MM.1S (cell line): ENCODE measurements around the gene POLR2F.

Source experiments
- DNase-seq: peaks from one replicate; pipeline ENCODE4 v3.0.0-alpha.2; 2015
- H2AFZ ChIP-seq: fragments of 300-600 bp; sonication (generic); 2 replicates; pipeline ENCODE4 v1.6.0; 2016; ENCODE audit warnings: antibody characterized with exemption, low read length
- H3F3A ChIP-seq: fragments of 300-600 bp; sonication (generic); 2 replicates; pipeline ENCODE4 v1.6.1; 2016; ENCODE audit warnings: mild to moderate bottlenecking, antibody characterized with exemption, low read length, moderate library complexity, mixed read lengths; ENCODE audit not compliant: insufficient read depth
- H3K27ac ChIP-seq: fragments of 300-600 bp; sonication (generic); 2 replicates; pipeline ENCODE4 v1.5.1; 2016; ENCODE audit warnings: mild to moderate bottlenecking, low read length
- H3K27me3 ChIP-seq: fragments of 300-600 bp; sonication (generic); replicated peaks from 2 replicates; pipeline ENCODE4 v1.6.0; 2016; ENCODE audit warnings: low read length; ENCODE audit not compliant: insufficient read depth
- H3K36me3 ChIP-seq: fragments of 300-600 bp; sonication (generic); replicated peaks from 2 replicates; pipeline ENCODE4 v1.6.1; 2016; ENCODE audit warnings: mild to moderate bottlenecking, low read length, mixed read lengths; ENCODE audit not compliant: insufficient read depth
- H3K4me1 ChIP-seq: fragments of 300-600 bp; sonication (generic); 2 replicates; pipeline ENCODE4 v1.6.1; 2016; ENCODE audit warnings: low read length, mixed read lengths
- H3K4me2 ChIP-seq: fragments of 300-600 bp; sonication (generic); 2 replicates; pipeline ENCODE4 v1.6.0; 2016; ENCODE audit warnings: low read depth, low read length
- H3K4me3 ChIP-seq: fragments of 300-600 bp; sonication (generic); 2 replicates; pipeline ENCODE4 v1.5.1; 2016; ENCODE audit warnings: low read length, mixed read lengths
- H3K79me2 ChIP-seq: fragments of 300-600 bp; sonication (generic); 2 replicates; pipeline ENCODE4 v1.6.1; 2016; ENCODE audit warnings: mixed run types, low read length, mixed read lengths
- H3K9ac ChIP-seq: fragments of 300-600 bp; sonication (generic); 2 replicates; pipeline ENCODE4 v1.6.1; 2016; ENCODE audit warnings: low read length, mixed read lengths
- H3K9me2 ChIP-seq: fragments of 300-600 bp; sonication (generic); replicated peaks from 2 replicates; pipeline ENCODE4 v1.6.1; 2016; ENCODE audit warnings: mild to moderate bottlenecking, low read length, mixed read lengths; ENCODE audit not compliant: insufficient read depth
- H3K9me3 ChIP-seq: fragments of 300-600 bp; sonication (generic); replicated peaks from 2 replicates; pipeline ENCODE4 v1.6.1; 2016; ENCODE audit warnings: mild to moderate bottlenecking, low read length, mixed read lengths; ENCODE audit not compliant: insufficient read depth
- H4K20me1 ChIP-seq: fragments of 300-600 bp; sonication (generic); 2 replicates; pipeline ENCODE4 v1.6.1; 2016; ENCODE audit warnings: mild to moderate bottlenecking, low read length, moderate library complexity, mixed read lengths; ENCODE audit not compliant: insufficient read depth
- EZH2 ChIP-seq: fragments of 300-600 bp; sonication (generic); optimal IDR thresholded peaks from 2 replicates; pipeline ENCODE3; 2017; ENCODE audit warnings: low read depth, mild to moderate bottlenecking, antibody characterized with exemption, low read length, mixed read lengths
- EZH2phosphoT487 ChIP-seq: fragments of 300-600 bp; sonication (generic); IDR thresholded peaks from 2 replicates; pipeline ENCODE4 v1.6.1; 2018; ENCODE audit warnings: antibody characterized with exemption, low read length
- TF ChIP-seq, protein P1 (sequence below): fragments of 300-600 bp; sonication (generic); IDR thresholded peaks from 2 replicates; pipeline ENCODE4 v1.5.1; 2016; ENCODE audit warnings: antibody characterized with exemption, low read length, mixed read lengths

The POLR2F gene

DNA sequence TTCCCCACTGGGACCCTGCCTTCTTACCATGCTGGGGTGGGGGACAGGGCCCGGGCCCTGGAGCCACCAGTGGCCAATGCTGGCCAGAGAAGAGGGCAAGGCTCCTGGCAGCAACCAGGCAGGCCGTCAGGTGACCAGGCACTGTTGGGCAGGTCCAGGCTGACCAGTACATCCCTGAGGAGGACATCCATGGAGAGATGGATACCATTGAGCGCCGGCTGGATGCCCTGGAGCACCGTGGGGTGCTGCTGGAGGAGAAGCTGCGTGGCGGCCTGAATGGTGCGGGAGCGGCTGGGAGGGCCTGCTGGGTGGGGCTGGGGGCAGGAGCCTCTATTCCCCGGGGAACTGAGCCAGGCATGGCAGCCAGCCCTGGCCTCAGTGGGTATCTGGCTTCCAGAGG lies 21.1 kb upstream of the POLR2F start:
- H3K9me3 ChIP-seq = no peaks in the 10 kb centered on the region
- no peak overlapping the region for H3K27ac ChIP-seq
- H3K79me2 ChIP-seq = no peaks in the 10 kb centered on the region
- no peak overlapping the region for H3K9ac ChIP-seq
- H3F3A ChIP-seq = peaks cover 3% of the 10 kb centered on the region; the same call in 1 of the 2 replicates
- TF ChIP-seq, protein P1, sequence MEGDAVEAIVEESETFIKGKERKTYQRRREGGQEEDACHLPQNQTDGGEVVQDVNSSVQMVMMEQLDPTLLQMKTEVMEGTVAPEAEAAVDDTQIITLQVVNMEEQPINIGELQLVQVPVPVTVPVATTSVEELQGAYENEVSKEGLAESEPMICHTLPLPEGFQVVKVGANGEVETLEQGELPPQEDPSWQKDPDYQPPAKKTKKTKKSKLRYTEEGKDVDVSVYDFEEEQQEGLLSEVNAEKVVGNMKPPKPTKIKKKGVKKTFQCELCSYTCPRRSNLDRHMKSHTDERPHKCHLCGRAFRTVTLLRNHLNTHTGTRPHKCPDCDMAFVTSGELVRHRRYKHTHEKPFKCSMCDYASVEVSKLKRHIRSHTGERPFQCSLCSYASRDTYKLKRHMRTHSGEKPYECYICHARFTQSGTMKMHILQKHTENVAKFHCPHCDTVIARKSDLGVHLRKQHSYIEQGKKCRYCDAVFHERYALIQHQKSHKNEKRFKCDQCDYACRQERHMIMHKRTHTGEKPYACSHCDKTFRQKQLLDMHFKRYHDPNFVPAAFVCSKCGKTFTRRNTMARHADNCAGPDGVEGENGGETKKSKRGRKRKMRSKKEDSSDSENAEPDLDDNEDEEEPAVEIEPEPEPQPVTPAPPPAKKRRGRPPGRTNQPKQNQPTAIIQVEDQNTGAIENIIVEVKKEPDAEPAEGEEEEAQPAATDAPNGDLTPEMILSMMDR = no peak
- no peak for TF ChIP-seq EZH2phosphoT487
- H4K20me1 ChIP-seq = no peaks in the 10 kb centered on the region
- no peak overlapping the region for H3K4me2 ChIP-seq
- H3K4me3 ChIP-seq = no peak overlapping the region
- DNase-seq = no peak
- peaks cover 6% of the 10 kb centered on the region for H3K4me1 ChIP-seq
- H3K27me3 ChIP-seq = no peaks in the 10 kb centered on the region
- H2AFZ ChIP-seq = no peak overlapping the region
- no peaks in the 10 kb centered on the region for H3K9me2 ChIP-seq
- no peaks in the 10 kb centered on the region for H3K36me3 ChIP-seq

DNA sequence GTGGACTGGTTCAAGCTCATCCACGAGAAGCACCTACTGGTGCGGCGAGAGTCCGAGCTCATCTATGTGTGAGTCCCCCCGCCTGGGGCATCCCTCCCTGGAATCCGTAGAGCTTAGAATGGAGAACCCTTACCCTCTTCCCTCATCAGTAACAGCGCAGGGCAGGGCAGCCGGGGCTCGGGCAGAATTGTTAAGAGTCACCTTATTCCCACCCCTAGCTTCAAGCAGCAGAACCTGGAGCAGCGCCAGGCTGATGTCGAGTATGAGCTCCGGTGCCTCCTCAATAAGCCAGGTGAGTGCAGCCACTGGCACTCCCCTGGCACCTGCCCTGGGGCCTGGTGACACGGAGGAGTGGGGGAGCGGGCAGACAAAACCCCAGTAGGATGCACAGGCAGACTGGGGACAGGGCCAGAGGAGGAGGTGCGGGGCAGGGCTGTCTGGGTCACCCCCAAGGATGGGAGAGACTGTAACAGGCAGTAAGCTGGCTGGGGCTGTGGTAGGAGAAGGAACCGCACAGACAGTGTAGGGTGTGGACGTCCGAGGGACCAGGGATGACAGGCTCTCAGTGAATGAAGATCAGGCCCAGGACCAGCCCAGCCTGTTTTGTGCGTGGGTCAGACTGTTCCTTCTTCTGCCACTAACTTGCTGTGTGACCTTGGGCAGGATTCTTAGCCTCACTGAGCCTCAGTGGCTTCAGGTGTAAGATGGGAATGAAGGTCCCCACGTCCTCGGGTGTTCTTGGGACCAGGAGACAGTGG lies 20.5 kb upstream of the POLR2F start:
- Histone ChIP-seq H3K27ac (no peak overlapping the region), H3F3A (peaks cover 3% of the 10 kb centered on the region; the same call in 1 of the 2 replicates), H3K27me3 (no peaks in the 10 kb centered on the region), H4K20me1 (no peaks in the 10 kb centered on the region), H3K36me3 (no peaks in the 10 kb centered on the region), H3K4me1 (peaks cover 6% of the 10 kb centered on the region), H3K9me3 (no peaks in the 10 kb centered on the region), H3K4me3 (no peak overlapping the region), H2AFZ (no peak overlapping the region), H3K79me2 (no peaks in the 10 kb centered on the region), H3K9me2 (no peaks in the 10 kb centered on the region), H3K4me2 (no peak overlapping the region), H3K9ac (no peak overlapping the region)
- TF ChIP-seq EZH2phosphoT487 (no peak), EZH2 (no peak)
- TF ChIP-seq, protein P1 = no peak
- DNase-seq = no peak

DNA sequence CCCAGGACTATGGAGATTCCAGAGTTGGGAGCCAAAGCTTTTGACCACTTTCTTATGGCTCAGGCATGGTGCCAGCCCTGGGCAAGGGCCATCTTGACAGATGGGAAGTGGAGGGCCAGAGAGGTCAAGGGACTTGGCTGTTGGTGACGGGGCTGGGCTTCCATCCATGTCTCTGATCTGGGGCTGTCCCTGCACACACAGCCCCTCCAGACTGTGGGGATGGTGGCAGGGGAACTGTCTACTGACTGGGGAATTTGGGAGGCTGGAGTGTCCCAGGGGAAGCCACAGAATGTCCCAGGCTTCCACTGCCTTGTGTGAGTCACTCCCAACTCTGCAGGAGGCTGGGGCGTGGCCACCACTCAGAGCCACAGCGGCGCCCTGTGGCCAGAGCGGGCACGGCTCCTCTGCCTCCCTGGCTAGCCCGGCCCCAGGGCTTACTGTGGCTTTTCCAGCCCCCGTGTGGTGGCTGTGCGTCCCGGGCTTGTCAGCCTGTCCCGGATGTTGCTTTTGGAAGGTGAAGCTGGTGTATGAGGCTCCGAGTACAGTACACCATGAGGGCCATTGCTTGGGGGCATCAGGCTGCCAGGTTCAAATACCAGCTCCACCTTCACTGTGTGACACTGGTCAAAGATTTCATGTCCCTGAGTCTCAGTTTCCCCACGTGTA lies 19.7 kb upstream of the POLR2F start:
- Histone ChIP-seq H4K20me1 (no peaks in the 10 kb centered on the region), H3K79me2 (no peaks in the 10 kb centered on the region), H3K36me3 (no peaks in the 10 kb centered on the region)

More for the DNA sequence above, 19.7 kb upstream of the POLR2F start:
- Histone ChIP-seq H3F3A (peaks cover 3% of the 10 kb centered on the region; the same call in 1 of the 2 replicates), H2AFZ (0 out of 2 replicates have a peak overlapping the region, but pooled peaks have one; percentile 39), H3K4me1 (peaks cover 6% of the 10 kb centered on the region), H3K9me3 (no peaks in the 10 kb centered on the region), H3K9ac (no peak overlapping the region; the same call in 1 of the 2 replicates), H3K4me3 (no peak overlapping the region), H3K4me2 (peak overlapping the region; percentile 44), H3K27me3 (no peaks in the 10 kb centered on the region), H3K27ac (no peak overlapping the region), H3K9me2 (no peaks in the 10 kb centered on the region)
- TF ChIP-seq, protein P1 = peak; percentile 98
- no peak for TF ChIP-seq EZH2
- DNase-seq = peak; percentile 81
